PC-9 (cell line): ENCODE data around the gene COPZ1.

Experiments used
- CTCF ChIP-seq: fragments of 200-600 bp; sonication (generic); conservative IDR thresholded peaks from 2 replicates; pipeline ENCODE4 v1.6.1; 2017; ENCODE audit warnings: mixed run types, antibody characterized with exemption, mild to moderate bottlenecking, moderate library complexity
- EZH2 ChIP-seq: fragments of 200-600 bp; sonication (generic); IDR thresholded peaks from 2 replicates; pipeline ENCODE4 v1.8.0; 2017; ENCODE audit warnings: antibody characterized with exemption, low read depth

DNA sequence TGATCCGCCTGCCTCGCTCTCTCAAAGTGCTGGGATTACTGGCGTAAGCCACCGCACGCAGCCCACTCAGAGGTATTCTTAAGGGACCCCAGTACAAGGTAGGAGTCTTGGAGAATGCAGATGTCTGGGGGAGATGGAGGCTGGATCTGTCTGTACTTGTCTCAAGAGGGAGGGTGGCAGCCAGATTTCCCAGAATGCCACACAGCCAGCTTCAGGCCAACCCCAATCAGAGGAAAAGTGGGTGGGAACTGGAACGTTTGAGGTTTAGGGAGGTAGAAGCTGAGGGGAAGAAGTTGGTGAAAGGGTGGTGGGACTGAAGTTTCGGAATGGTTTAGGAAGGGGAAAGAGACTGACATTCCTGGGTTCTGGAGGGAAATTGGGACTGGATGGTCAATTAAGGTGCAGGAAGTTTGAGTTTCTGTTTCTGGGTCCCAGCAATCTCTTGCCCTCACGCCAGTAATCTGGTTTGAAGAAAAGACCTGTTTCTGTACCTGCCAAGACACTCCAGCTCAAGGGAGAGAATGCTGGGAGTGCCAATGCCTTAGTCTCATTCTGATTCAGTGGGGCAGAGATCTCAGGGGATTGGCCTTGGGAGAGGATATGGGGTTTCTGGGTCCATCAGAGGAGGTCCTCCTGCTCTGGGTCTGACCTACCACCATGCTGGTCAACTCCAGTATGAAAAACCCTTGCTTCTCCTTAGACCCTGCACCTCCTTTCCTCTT lies 67.7 kb downstream of the COPZ1 start:
- TF ChIP-seq CTCF: no peak
- TF ChIP-seq EZH2: no peak
